HG03354 (cell line): Measurements from ENCODE around the gene PEX5.
"Not testable (repeated sequence)": the region's sequence is repeated elsewhere in the genome, so short reads cannot be mapped to it uniquely, and the experiment has no call there.

ENCODE experiments used
- ATAC-seq: cut with Tn5 transposase; IDR thresholded peaks from one replicate; pipeline ENCODE4 v1.9.1; 2021; ENCODE audit warnings: mild to moderate bottlenecking; ENCODE audit not compliant: unreplicated experiment, poor library complexity, severe bottlenecking

Gene PEX5

DNA sequence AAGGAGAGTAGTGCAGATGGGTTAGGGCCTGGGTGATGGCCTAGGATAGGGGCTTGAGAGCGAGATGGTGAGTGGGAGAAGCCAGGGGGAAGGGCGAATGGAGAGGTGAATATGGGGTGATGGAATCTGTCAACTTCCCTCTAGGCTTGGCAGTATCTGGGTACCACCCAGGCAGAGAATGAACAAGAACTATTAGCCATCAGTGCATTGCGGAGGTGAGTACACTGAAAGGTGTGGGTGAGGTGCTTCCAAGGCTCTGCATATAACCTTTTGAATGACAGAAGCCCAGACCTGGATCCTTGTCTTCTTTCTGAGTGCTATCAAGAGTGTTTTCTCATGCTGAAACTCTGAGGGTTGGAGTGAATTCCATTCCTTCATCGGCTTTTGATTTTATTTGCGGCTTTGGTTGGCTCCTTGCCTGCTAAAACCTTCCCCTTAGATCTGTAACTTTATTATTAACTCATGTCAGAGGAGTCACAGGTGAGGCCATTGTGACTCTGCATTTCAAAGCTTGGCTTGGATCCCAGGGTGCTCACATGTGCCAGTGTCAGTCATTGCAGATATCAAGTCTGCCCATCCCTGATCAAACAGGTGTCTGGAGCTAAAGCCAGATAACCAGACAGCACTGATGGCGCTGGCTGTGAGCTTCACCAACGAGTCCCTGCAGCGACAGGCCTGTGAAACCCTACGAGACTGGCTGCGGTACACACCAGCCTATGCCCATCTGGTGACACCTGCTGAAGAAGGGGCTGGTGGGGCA is 18.6 kb downstream of the PEX5 start:
- ATAC-seq = no peak

DNA sequence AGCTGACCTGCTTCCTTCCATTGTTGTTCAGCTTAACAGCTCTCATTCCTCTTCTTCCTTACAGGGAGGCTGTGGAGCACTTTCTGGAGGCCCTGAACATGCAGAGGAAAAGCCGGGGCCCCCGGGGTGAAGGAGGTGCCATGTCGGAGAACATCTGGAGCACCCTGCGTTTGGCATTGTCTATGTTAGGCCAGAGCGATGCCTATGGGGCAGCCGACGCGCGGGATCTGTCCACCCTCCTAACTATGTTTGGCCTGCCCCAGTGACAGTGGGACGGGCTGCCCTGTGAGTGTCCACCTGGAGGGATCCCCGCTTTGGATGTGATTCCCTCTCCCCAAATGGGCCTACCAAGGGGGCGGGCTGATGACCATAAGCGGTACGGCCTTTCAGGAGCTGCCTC is 20.5 kb downstream of the PEX5 start:
- ATAC-seq = no peak

DNA sequence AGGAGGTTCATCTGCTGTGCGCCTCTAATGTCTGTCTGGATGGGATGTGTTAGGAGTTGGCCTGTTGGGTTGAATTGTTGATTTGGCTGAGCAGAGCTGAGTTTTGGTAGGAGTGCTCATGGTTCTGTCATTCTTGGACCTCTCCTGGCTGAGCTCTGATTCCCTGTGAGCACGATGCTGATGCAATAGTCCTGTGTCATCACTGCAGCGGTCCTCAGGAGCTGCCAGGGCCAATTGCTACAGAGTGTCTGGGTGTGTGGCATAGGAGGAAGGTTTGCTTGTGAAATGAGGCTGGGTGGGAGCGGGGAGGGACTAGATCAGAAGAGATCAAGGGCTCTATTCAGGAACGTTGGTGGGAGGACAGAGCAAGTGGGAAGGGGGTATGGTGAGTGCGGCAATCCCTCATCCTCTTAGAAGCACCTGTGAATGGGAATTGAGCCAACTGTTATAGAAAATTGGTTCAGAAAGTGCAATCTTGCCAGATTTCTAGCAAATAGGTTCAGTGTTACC is 21.2 kb downstream of the PEX5 start:
- ATAC-seq = no peak

DNA sequence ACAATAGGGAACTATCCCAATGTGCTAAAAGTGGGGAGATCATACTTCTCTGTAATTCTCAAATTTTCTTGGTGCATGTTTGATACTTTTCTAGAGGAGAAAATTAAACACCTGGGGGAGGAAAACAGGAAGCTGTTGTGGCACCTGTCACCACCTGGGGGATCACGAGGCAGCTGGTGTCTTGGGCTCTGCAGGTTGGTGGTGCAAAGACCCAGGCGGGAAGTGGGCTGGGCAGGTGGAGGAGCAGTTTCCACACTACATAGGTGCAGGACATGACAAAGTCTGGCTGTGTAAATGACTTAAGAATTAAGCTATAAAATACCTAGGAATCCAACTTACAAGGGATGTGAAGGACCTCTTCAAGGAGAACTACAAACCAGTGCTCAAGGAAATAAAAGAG is 23.2 kb downstream of the PEX5 start:
- ATAC-seq = no peak

DNA sequence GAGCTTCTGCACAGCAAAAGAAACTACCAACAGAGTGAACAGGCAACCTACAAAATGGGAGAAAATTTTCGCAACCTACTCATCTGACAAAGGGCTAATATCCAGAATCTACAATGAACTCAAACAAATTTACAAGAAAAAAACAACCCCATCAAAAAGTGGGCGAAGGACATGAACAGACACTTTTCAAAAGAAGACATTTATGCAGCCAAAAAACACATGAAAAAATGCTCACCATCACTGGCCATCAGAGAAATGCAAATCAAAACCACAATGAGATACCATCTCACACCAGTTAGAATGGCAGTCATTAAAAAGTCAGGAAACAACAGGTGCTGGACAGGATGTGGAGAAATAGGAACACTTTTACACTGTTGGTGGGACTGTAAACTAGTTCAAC is 24.3 kb downstream of the PEX5 start:
- not testable (repeated sequence) for ATAC-seq

DNA sequence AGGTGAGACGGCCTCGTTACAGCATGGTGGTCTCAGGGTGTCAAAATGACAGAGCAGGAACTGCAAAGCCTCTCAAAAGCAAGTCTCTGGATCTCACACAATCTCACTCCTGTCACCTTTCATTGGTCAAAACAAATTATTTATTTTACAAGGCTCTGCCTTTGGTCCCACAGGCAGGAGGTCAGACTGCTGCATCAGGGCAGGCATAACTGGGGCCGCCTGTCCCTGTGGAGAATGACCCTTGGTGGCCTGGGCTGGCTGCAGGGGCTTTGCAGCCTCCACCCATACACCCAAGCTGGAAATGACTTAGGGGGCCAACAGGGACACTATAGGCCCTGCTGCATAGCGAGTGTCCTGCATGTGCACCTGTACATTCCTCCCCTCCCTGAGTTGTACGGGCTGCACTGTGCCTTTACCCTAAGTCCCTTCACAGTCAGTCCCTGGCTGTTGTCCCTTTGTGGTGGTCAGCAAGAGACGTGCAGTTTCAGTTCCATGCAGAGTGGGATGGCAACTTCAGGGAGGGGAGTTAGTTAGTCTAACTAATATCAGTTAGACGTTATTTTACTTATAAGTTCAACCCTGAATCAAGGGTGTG is 28.1 kb downstream of the PEX5 start:
- ATAC-seq = no peak

DNA sequence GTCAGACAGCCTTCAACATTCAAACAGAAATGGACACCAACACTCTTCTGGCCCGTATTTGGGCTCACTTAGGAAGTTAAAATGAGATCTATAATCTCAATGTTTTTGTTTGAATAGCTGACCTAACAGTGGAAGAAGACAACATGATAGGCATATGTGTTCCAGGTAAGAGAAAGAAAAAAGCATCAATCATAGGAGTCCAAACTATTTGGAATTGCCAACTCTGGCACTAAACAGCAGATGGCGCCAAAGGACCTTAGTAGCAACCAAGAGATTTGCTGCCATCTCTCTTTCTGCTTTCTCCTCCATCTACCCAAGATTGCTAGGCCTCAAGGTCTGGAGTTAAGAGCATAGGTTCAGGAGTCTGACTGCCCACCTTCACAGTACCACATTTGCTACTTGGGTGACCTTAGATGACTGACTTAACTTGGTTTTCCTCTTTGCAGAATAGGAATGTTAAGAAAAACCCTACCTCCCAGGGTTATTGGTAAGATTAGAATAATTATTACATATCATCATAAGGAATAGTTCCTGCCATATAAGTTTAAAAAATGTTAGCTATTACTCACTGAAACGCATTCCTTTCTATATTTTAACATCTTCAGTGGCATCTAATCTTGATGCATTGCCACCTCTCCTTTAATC is 30.2 kb downstream of the PEX5 start:
- ATAC-seq = peak; percentile 50

DNA sequence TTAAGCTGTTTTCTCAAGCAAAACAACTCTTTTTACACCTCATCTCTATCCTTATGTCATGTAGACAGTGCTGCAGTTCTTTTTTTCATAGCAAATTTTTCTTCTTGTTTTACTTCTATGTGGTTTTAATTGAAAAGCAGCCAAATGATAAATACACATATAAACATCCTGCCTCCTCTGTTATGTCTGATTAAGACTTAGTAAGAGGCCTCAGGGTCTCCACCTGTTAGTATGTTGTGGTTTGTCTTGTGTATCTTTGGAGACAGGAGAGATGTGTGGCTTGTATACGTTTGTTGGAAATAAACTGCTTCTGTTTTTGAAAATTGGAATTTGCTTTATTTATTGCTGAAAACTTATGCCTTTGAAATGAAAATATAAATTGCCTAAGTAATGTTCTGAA is 32.0 kb downstream of the PEX5 start:
- ATAC-seq = no peak

DNA sequence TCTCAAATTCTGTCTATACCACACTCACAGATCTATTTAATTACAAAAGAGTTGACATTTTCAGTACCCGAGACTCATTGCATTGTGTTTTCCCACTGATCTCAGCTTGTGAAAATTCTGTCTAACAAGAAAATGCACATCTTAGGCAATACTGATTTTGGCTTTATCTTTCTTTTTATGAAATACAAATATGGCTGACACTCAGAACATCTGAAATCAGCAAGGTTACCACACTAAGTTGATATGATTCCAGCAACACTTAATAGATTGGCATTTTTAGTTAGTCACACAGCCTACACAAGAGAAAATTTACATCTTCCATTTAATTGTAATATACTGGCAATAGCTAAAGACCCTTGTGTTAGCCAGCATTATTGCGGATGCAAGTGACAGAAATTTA is 40.3 kb downstream of the PEX5 start:
- no peak for ATAC-seq

DNA sequence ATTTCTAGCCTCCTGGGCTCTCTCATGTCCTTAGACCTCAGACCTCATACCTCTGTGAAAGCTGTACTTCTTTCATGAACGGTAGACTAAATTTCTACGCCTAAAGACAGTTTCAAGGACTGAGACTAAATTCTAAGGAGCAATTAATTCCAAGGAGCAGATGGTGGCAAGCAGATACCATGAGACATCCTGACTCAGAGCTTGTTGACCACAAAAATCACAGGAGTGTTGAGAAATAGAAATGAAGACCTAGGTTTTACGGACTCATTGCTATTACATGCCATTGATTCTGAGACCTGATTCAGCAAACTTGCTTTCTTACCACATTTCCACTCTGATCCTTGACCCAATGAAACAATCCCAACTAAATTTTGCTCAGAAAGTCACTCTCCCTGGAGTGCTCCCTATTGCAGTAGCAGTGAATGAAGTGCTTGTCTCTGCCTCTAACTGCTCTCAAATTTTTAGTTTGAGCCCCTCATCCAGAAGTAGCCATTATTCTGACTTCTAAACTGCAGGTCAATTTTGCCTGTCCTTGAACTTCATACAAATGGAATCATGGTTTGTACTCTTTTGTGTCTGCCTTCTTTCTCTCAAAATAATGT is 52.0 kb downstream of the PEX5 start:
- ATAC-seq = no peak

DNA sequence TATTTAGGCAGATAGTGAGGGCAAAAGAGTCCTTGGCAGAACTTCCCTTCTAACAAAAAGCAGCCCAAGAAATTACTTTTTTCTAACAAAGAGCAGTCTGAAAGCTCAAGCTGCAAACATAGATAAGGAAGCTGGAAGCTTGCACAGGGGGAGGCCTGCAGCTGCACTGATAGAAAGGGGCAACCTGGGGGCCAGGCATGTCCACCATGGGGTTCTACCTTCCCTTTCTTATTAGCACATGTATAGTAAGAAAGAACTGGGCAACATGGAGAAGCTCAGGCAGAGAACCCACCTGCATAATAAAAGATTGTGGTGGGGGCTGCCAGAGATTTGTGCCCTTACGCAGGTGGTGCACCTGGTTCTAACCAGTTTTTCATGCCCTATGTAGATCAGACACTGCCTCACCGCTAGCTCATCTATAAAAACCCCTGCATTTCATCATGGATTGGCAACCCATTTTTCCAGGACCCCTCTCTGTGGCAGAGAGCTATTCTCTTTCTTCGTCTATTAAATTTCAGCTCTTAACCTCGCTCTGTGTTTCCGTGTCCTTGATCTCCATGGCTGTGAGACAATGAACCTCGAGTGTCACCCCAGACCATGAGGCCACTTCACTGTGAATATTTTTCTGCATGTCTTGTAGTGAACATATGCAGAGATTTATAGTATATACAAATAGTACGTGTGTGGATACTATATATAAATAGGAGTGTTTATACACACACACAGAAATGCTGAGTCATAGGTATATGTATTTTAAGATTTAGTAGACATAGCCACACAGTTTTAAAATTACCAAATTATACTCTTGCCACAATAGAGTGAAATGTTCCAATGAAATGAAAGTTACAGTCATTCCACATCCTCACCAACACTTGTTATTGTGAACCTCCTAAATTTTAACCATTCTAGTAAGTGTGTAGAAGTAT is 53.0 kb downstream of the PEX5 start:
- ATAC-seq = no peak

DNA sequence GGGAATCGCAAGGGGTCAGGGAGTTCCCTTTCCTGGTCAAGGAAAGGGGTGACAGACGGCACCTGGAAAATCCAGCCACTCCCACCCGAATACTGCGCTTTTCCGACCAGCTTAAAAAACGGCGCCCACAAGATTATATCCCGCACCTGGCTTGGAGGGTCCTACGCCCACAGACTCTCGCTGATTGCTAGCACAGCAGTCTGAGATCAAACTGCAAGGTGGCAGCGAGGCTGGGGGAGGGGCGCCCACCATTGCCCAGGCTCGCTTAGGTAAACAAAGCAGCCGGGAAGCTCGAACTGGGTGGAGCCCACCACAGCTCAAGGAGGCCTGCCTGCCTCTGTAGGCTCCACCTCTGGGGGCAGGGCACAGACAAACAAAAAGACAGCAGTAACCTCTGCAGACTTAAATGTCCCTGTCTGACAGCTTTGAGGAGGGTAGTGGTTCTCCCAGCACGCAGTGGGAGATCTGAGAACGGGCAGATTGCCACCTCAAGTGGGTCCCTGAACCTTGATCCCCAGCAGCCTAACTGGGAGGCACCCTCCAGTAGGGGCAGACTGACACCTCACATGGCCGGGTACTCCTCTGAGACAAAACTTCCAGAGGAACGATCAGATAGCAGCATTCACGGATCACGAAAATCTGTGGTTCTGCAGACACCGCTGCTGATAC is 62.0 kb downstream of the PEX5 start:
- not testable (repeated sequence) for ATAC-seq

DNA sequence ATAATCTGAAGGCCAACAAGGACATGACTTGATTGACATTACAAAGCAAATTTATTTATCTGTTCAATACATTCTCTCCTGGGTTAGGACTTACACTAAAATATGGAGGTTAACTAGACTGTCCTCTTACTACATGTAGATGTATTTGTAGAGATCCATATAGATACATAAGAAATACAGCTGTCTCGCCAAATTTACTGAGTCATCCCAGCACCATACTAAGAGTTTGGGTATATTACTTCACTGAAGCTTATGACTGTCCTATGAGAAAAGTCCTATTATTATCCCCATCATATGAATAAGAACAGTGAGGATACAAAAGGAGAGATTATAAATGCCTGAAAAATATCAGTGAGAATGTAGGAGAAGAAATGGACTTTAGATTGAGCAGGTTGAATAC is 69.6 kb downstream of the PEX5 start:
- ATAC-seq = no peak
